Keratinocyte (primary cell): ENCODE data around the gene WTAP. TPM values are rescaled to one million over a fixed set of nuclear protein-coding genes. Genes with fewer than 3 reads are reported as not detected.
"Not testable (repeated sequence)": the region's sequence is repeated elsewhere in the genome, so short reads cannot be mapped to it uniquely, and the experiment has no call there.

Source experiments
- DNase-seq: peaks from one replicate; pipeline ENCODE4 v3.0.0-alpha.2; 2011; ENCODE audit warnings: low read depth, missing footprints, low spot score
- FAIRE-seq: peaks from 2 replicates; lab custom pipeline; 2011; peaks lifted over from hg19 to GRCh38; lab: Jason Lieb, UNC
- H2AFZ ChIP-seq: 2 replicates; pipeline ENCODE4 v1.6.0; 2012; ENCODE audit warnings: low read length, control low read depth, inconsistent platforms; ENCODE audit not compliant: control insufficient read depth
- H3K27ac ChIP-seq: 2 replicates; pipeline ENCODE4 v1.5.1; 2011; ENCODE audit warnings: low read length; ENCODE audit not compliant: control insufficient read depth, insufficient read depth
- H3K27me3 ChIP-seq: 3 replicates; pipeline ENCODE4 v1.6.0; 2011; ENCODE audit warnings: low read length; ENCODE audit not compliant: control insufficient read depth, insufficient read depth; ENCODE audit errors: extremely low read depth
- H3K36me3 ChIP-seq, 2 experiments: 2 replicates in 1 of 2; 3 replicates in 1 of 2; pipeline ENCODE4 v1.5.1; 2011; ENCODE audit warnings: low read length in 2 of 2, mild to moderate bottlenecking in 1 of 2; ENCODE audit not compliant: control insufficient read depth in 2 of 2, insufficient read depth in 2 of 2; ENCODE audit errors: extremely low read depth in 1 of 2
- H3K4me1 ChIP-seq: 3 replicates; pipeline ENCODE4 v1.5.1; 2011; ENCODE audit warnings: low read length; ENCODE audit not compliant: control insufficient read depth, insufficient read depth; ENCODE audit errors: extremely low read depth
- H3K4me2 ChIP-seq: 3 replicates; pipeline ENCODE4 v1.6.0; 2011; ENCODE audit warnings: low read depth, low read length; ENCODE audit not compliant: control insufficient read depth, insufficient read depth; ENCODE audit errors: extremely low read depth
- H3K4me3 ChIP-seq, 3 experiments: fragments of 200-600 bp in 1 of 3; sonication (generic) in 1 of 3; 2 replicates in 2 of 3; 3 replicates in 1 of 3; pipeline ENCODE4 v1.5.1; 2011 to 2016; ENCODE audit warnings: low read length in 3 of 3, mild to moderate bottlenecking in 3 of 3, control low read depth in 2 of 3, inconsistent platforms in 1 of 3, low read depth in 1 of 3, mixed read lengths in 1 of 3, mixed run types in 1 of 3, moderate library complexity in 1 of 3; ENCODE audit not compliant: control insufficient read depth in 2 of 3, insufficient read depth in 2 of 3; ENCODE audit errors: extremely low read depth in 1 of 3
- H3K79me2 ChIP-seq: 2 replicates; pipeline ENCODE4 v1.6.0; 2012; ENCODE audit warnings: low read length; ENCODE audit not compliant: control insufficient read depth, insufficient read depth
- H3K9ac ChIP-seq: 3 replicates; pipeline ENCODE4 v1.6.0; 2011; ENCODE audit warnings: low read length; ENCODE audit not compliant: control insufficient read depth, insufficient read depth; ENCODE audit errors: extremely low read depth
- H3K9me1 ChIP-seq: 3 replicates; pipeline ENCODE4 v1.6.0; 2011; ENCODE audit warnings: low read length; ENCODE audit not compliant: control insufficient read depth, insufficient read depth; ENCODE audit errors: extremely low read depth
- H3K9me3 ChIP-seq: 2 replicates; pipeline ENCODE4 v1.5.1; 2012; ENCODE audit warnings: low read depth, low read length; ENCODE audit not compliant: control insufficient read depth
- H4K20me1 ChIP-seq: 3 replicates; pipeline ENCODE4 v1.6.0; 2011; ENCODE audit warnings: low read length; ENCODE audit not compliant: control insufficient read depth, insufficient read depth; ENCODE audit errors: extremely low read depth
- EZH2 ChIP-seq: IDR thresholded peaks from one replicate; pipeline ENCODE4 v1.6.1; 2012; ENCODE audit warnings: inconsistent platforms, mild to moderate bottlenecking, low read length, moderate library complexity
- dilution Hi-C: fragments of 300-500 bp; cut with MboI; formaldehyde crosslinking; loops from one replicate; pipeline ENCODE4 v1.7.0; 2020; ENCODE audit warnings: low sequenced_read_pairs; ENCODE audit not compliant: extremely low pct_ligation_motif_present
- polyA plus RNA-seq, 5 experiments: library from polyadenylated mRNA; depleted of rRNA in 3 of 5; stranded (reverse) in 3 of 5; stranded (forward) in 1 of 5; unstranded in 1 of 5; fragments of >200 nt; gene quantifications; 1 replicate in 1 of 5; 2 replicates in 3 of 5; 3 replicates in 1 of 5; pipeline versions ENCODE4 v1.2.1 to v1.2.3, GENCODE V29; 2011 to 2012; ENCODE audit warnings: missing spikeins in 2 of 5, low read depth in 1 of 5, low replicate concordance in 1 of 5
- TF ChIP-seq, protein P1 (sequence below), 3 experiments: IDR thresholded peaks in 1 of 3; conservative IDR thresholded peaks in 1 of 3; optimal IDR thresholded peaks in 1 of 3; 2 replicates in 2 of 3; 3 replicates in 1 of 3; pipeline versions ENCODE3 to v1.5.1; 2011; ENCODE audit warnings: low read length in 3 of 3, mild to moderate bottlenecking in 3 of 3, moderate library complexity in 2 of 3, control low read depth in 1 of 3, inconsistent platforms in 1 of 3; ENCODE audit not compliant: insufficient read depth in 2 of 3; ENCODE audit errors: extremely low read depth in 1 of 3

The WTAP gene
- polyA plus RNA-seq, 1 donor (not counting 4 experiments of a cell fraction or from before 2014, with no cell fraction given) = 40.2 TPM

DNA sequence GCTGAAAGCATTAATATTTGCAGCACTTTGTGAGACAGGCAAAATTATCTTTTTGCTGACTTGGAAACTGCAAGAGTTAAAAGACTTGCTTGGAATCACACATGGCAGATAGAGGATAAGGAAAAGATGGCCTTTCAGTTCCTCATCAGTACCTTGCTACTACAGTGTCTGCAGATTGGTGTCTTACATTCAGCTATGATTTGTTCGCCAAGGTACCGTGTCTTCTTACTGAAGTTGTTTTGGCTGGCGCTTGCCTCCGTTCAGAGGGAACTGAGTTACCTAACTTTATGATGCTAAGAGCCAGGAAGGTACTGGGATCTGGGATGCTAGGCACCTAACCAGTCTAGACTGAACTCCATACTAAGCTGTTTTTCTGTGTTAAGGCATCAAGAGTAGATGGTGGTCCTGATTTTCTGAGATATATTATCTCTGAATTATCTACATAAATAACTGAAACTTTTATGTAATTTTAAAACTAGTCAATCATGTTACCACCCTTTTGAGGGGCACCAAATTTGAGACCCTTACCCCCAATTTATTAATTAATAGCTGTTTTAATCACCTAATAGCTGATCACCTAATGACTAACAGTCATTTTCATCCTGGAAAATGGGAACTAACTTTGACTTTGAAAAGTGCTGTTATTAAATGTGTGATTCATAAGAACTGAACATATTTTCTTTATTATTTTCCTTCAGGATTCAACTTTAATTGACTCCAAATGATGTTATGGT is 2.5 kb downstream of the WTAP start:
- peak overlapping the region; percentile 3 to 98 (median 90) for H3K4me3 ChIP-seq
- no peaks in the 10 kb centered on the region for H3K27me3 ChIP-seq
- H3K9me1 ChIP-seq = no peaks in the 10 kb centered on the region
- peak overlapping the region; percentile 31 for H3K9ac ChIP-seq
- peaks cover 18% of the 10 kb centered on the region for H3K4me1 ChIP-seq
- FAIRE-seq (peak; percentile 41), DNase-seq (no peak)
- no peak overlapping the region for H2AFZ ChIP-seq
- H3K9me3 ChIP-seq = no peaks in the 10 kb centered on the region
- H4K20me1 ChIP-seq = peaks cover 9% of the 10 kb centered on the region
- peaks cover 0 to 7% of the 10 kb centered on the region in 2 experiments for H3K36me3 ChIP-seq
- H3K4me2 ChIP-seq = peak overlapping the region; percentile 82
- peaks cover 95% of the 10 kb centered on the region for H3K79me2 ChIP-seq
- peak overlapping the region; percentile 7 for H3K27ac ChIP-seq
- TF ChIP-seq, protein P1, sequence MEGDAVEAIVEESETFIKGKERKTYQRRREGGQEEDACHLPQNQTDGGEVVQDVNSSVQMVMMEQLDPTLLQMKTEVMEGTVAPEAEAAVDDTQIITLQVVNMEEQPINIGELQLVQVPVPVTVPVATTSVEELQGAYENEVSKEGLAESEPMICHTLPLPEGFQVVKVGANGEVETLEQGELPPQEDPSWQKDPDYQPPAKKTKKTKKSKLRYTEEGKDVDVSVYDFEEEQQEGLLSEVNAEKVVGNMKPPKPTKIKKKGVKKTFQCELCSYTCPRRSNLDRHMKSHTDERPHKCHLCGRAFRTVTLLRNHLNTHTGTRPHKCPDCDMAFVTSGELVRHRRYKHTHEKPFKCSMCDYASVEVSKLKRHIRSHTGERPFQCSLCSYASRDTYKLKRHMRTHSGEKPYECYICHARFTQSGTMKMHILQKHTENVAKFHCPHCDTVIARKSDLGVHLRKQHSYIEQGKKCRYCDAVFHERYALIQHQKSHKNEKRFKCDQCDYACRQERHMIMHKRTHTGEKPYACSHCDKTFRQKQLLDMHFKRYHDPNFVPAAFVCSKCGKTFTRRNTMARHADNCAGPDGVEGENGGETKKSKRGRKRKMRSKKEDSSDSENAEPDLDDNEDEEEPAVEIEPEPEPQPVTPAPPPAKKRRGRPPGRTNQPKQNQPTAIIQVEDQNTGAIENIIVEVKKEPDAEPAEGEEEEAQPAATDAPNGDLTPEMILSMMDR (optimal IDR thresholded peaks at IDR 0.05 in 1 of 3, IDR thresholded peaks at IDR 0.05 in 1 of 3, conservative IDR thresholded peaks at IDR 0.05 in 1 of 3; ENCODE audit: extremely low read depth in 1 of 3, insufficient read depth in 2 of 3, low read length in 3 of 3) = no peak
- TF ChIP-seq EZH2 = no peak
- dilution Hi-C loops = no loop called here

DNA sequence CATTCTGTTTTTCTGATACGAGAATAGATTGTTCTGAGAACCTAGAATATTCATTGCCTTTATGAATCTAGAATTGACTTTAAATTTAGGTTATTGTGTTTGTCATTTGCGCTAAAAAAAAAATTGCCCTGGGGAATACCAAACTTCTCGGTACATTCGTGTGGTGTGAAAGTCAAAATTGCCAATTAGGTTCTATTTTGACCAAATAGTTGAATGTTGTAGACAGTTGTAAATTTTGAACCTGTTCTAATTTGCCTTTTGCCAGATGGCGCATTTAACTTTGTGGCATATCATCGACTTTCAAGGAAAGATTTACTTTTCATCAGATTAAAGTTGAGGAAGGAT is 3.0 kb downstream of the WTAP start:
- dilution Hi-C loops = no loop called here
- no peaks in the 10 kb centered on the region for H3K9me3 ChIP-seq
- peak overlapping the region in 1 of 3 experiments; percentile 18 for H3K4me3 ChIP-seq
- H3K9me1 ChIP-seq = no peaks in the 10 kb centered on the region
- H3K27ac ChIP-seq = peak overlapping the region; percentile 1
- peaks cover 11% of the 10 kb centered on the region for H4K20me1 ChIP-seq
- H3K9ac ChIP-seq = no peak overlapping the region
- H3K79me2 ChIP-seq = peaks cover 95% of the 10 kb centered on the region
- no peaks in the 10 kb centered on the region for H3K27me3 ChIP-seq
- H3K36me3 ChIP-seq = peaks cover 0 to 7% of the 10 kb centered on the region in 2 experiments
- H2AFZ ChIP-seq = no peak overlapping the region
- peak overlapping the region; percentile 82 for H3K4me2 ChIP-seq
- DNase-seq (no peak), FAIRE-seq (no peak)
- TF ChIP-seq, protein P1 (optimal IDR thresholded peaks at IDR 0.05 in 1 of 3, IDR thresholded peaks at IDR 0.05 in 1 of 3, conservative IDR thresholded peaks at IDR 0.05 in 1 of 3; ENCODE audit: extremely low read depth in 1 of 3, insufficient read depth in 2 of 3, low read length in 3 of 3) = no peak
- TF ChIP-seq EZH2 = no peak
- H3K4me1 ChIP-seq = peaks cover 18% of the 10 kb centered on the region

DNA sequence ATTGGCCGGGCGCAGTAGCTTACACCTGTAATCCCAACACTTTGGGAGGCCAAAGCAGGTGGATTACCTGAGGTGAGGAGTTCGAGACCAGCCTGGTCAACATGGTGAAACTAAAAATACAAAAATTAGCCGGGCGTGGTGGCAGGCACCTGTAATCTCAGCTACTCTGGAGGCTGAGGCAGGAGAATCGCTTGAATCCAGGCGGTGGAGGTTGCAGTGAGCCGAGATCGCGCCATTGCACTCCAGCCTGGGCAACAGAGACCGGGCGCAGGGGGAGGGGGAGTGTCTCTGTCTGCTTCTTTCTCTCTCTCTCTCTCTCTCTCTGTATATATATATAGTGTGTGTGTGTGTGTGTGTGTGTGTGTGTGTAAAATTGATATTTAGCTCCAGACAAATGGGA is 5.2 kb downstream of the WTAP start:
- H3K9ac ChIP-seq, dilution Hi-C loops, H3K4me2 ChIP-seq, FAIRE-seq, H3K4me3 ChIP-seq, H2AFZ ChIP-seq, H3K27me3 ChIP-seq, H3K27ac ChIP-seq, DNase-seq, H3K9me3 ChIP-seq, H3K9me1 ChIP-seq: not testable (repeated sequence)
- Histone ChIP-seq H4K20me1 (peaks cover 11% of the 10 kb centered on the region), H3K36me3 (peaks cover 2 to 10% of the 10 kb centered on the region in 2 experiments), H3K4me1 (peaks cover 12% of the 10 kb centered on the region), H3K79me2 (peaks cover 100% of the 10 kb centered on the region)
